Measurements from ENCODE around the gene ADCK1.
A peak's percentile ranks its signal among the peaks of the same experiment; 100 is the strongest.
"Not testable (repeated sequence)": the region's sequence is repeated elsewhere in the genome, so short reads cannot be mapped to it uniquely, and the experiment has no call there.

The ADCK1 gene

DNA sequence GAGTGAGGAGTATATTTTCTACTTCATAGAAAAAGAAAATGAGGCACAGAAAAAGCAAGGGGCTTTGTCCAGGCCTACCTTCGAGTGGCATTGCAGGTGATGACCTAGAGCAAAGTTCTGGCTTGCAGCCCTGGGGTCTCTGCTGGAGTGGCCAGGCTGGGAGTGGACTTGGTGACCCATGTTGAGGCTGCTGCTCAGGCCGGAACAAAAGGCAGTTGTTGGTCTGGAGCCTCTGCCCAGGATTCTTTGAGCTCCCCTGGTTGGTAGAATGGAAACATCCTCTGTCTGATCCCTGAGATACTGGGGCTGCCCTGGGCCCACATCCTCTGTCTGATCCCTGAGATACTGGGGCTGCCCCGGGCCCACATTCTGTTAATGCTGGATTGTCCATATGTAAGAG lies 86.1 kb downstream of the ADCK1 start:
- TF ChIP-seq, protein P1, sequence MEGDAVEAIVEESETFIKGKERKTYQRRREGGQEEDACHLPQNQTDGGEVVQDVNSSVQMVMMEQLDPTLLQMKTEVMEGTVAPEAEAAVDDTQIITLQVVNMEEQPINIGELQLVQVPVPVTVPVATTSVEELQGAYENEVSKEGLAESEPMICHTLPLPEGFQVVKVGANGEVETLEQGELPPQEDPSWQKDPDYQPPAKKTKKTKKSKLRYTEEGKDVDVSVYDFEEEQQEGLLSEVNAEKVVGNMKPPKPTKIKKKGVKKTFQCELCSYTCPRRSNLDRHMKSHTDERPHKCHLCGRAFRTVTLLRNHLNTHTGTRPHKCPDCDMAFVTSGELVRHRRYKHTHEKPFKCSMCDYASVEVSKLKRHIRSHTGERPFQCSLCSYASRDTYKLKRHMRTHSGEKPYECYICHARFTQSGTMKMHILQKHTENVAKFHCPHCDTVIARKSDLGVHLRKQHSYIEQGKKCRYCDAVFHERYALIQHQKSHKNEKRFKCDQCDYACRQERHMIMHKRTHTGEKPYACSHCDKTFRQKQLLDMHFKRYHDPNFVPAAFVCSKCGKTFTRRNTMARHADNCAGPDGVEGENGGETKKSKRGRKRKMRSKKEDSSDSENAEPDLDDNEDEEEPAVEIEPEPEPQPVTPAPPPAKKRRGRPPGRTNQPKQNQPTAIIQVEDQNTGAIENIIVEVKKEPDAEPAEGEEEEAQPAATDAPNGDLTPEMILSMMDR (conservative IDR thresholded peaks at IDR 0.05; ENCODE audit: low read depth, low read length) = no peak
- no peak overlapping the region for H3K4me3 ChIP-seq (ENCODE audit: low read length)
- no peak for DNase-seq (ENCODE audit: low read depth)

DNA sequence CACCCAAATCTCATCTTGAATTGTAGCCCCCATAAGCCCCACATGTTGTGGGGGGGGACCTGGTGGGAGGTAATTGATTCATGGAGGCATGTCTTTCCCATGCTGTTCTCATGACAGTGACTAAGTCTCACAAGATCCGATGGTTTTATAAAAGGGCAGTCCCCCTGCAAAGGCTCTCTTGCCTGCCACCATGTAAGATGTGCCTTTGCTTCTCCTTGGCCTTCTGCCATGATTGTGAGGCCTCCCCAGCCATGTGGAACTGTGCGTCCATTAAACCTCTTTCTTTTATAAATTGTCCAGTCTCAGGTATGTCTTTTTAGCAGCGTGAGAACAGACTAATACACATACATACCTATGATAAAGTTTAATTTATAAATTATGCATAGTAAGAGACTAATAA lies 89.0 kb downstream of the ADCK1 start:
- not testable (repeated sequence) for DNase-seq (ENCODE audit: low read depth); H3K4me3 ChIP-seq (ENCODE audit: low read length)

DNA sequence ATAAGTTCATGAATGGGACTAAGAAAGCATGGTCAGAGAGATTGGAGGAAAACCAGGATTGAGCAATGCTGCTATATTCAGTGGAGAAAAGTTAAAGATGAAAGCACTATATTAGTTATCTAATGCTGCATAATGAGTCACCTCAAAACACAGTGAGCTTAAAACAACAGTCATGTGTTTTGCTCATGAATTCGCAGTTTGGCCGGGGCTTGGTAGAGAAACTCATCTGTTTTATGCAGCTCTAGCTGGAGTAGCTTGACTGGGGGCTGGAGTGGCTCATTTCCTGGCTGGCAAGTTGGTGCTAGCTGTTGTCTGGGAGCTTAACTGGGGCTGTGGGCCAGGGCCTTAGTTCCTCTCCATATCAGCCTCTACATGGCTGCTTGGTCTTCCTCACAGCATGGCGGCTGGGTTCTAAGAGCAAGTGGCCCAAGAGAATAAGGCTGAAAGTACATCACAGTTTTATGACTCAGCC lies 90.1 kb downstream of the ADCK1 start:
- H3K4me3 ChIP-seq (ENCODE audit: low read length) = no peak overlapping the region
- TF ChIP-seq, protein P1 (conservative IDR thresholded peaks at IDR 0.05; ENCODE audit: low read depth, low read length) = no peak
- peak; percentile 18 for DNase-seq (ENCODE audit: low read depth)

DNA sequence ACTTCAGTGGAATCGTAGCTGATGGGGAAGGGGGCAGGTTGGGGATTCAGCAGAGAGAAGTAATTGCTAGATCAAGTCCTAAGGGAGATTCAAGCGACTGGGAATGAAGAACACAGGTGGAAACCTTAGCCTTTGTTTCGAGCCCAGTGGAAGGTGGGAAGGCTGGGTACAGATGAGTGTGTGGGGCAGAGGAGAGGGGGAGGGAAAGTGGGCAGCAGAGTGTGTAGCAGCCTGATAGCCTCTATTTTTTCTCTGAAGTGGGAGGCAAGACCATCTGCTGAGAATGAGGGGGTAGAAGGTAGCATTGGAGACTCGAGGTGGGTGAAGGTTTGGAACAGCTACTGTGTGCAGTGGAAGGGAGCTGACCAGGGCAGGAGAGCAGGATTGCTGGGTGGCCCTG lies 91.0 kb downstream of the ADCK1 start:
- no peak overlapping the region for H3K4me3 ChIP-seq (ENCODE audit: low read length)
- TF ChIP-seq, protein P1 (conservative IDR thresholded peaks at IDR 0.05; ENCODE audit: low read depth, low read length) = no peak
- DNase-seq (ENCODE audit: low read depth) = no peak

DNA sequence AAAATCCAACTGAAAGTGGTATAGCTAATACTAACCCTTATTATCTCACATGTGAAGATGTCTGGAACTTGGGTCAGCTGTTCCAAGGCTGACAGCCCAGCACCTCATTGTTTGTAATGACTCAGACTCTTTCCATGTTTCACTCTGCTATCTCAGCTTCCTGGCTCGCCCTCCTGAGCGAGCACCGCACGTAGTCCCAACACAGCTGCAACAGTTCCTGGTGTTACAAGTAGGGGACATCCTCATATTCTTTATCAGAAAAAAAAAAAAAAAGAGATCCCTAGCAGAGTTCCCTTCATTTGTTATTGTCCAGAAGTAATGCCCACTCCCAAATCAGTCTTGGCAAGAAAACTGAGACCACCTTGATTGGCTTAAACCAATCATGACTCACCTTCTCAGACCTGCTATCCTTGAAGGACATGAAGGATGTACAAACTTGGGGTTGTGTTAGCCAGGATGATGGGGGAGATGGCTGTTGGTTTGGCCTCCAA lies 92.5 kb downstream of the ADCK1 start:
- TF ChIP-seq, protein P1 (conservative IDR thresholded peaks at IDR 0.05; ENCODE audit: low read depth, low read length) = no peak
- DNase-seq (ENCODE audit: low read depth) = no peak
- no peak overlapping the region for H3K4me3 ChIP-seq (ENCODE audit: low read length)

DNA sequence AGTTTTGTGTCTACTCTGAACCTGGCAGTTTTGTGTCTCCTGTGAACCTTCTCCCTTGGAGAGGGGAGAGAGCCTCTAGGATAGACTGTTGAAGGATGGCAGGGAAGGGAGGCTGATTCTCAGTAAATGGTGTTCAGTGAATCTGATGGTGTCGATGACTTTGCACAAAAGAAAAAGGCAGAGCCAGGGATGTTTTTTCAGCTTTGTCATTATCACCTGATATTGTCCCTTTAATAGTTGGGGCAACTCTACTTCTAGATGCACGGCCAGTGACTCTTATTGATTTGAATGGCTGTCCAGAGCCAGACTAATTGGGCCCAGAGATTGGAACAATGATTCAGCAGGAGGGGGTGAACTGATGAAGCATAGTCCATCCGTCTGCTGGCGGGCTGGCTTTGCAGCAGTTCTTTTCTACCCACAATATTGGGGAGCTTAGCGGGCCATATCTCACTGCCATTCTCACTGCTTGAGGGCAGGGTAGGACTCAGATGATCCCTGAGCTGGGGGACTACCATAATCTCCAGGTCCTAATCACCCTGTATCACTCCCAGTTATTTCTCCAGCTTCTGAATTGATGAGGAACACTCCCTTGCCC lies 93.1 kb downstream of the ADCK1 start:
- no peak for DNase-seq (ENCODE audit: low read depth)
- H3K4me3 ChIP-seq (ENCODE audit: low read length) = no peak overlapping the region
- TF ChIP-seq, protein P1 (conservative IDR thresholded peaks at IDR 0.05; ENCODE audit: low read depth, low read length) = no peak

DNA sequence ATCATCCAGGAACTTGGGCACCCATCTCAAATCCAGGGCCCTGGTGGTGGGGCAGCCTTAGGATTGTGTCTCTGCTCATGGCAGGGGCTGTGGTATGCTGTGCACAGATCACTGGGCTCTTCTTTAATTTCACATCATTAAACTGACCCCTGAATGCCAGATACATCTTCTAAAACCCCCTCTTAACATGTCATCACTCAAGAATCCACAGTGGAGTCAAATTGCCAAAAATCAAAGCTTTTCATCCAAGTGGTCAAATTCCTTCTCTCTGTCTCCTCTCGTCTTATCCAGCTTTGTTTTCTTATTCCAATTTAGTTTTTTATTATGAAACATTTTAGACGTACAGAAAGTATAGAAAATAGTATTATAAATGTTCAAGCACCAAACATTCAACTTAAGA lies 97.5 kb downstream of the ADCK1 start:
- TF ChIP-seq, protein P1 (conservative IDR thresholded peaks at IDR 0.05; ENCODE audit: low read depth, low read length) = no peak
- DNase-seq (ENCODE audit: low read depth) = no peak
- no peak overlapping the region for H3K4me3 ChIP-seq (ENCODE audit: low read length)

Data from retinal pigment epithelial cell (primary cell).